Activated T-helper 1 cell treated with anti-CD3 and anti-CD28 coated beads, Interleukin-2, amount 50 U/mL, for 16 hours (primary cell): ENCODE data around the gene CDC20.
A peak's percentile ranks its signal among the peaks of the same experiment; 100 is the strongest.

Experiments
- DNase-seq, 2 donors: peaks; one replicate each; pipeline ENCODE4 v3.0.0-alpha.2; 2020; ENCODE audit warnings: low read depth in 1 of 2, low spot score in 1 of 2

The CDC20 gene

GRCh38 chr1:43358746-43359693 lies at the start of gene CDC20:
TSS of gene CDC20 (plus strand) at chr1:43358981. CDS start at chr1:43359216, 235 bp downstream.
- peak; percentile 93 to 96 for DNase-seq

- DNase-seq: no peak
Measured at GRCh38 chr1:43309405-43310025, 49.3 kb upstream of the CDC20 start.

DNA sequence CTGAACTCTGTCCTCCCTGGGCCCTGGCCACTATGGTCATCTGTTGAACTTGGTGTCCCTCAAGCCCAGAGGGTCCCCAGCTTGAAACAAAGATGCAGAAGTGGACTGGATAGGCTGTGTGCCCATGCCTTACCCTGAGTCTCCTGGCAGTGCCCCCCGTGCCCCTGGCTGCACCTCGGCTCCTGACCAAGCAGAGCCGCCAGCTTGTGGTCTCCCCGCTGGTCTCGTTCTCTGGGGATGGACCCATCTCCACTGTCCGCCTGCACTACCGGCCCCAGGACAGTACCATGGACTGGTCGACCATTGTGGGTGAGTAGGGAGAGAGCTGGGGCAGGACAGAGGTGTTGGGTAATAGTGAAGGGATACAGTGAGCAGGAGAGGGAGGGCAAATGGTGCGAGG lies 47.3 kb upstream of the CDC20 start:
- no peak for DNase-seq

- no peak for DNase-seq
Measured at GRCh38 chr1:43312212-43312623, 46.6 kb upstream of the CDC20 start.

GRCh38 chr1:43312663-43313515 lies 45.9 kb upstream of the CDC20 start:
- DNase-seq: no peak

GRCh38 chr1:43313771-43314170 lies 45.0 kb upstream of the CDC20 start:
- no peak for DNase-seq

DNA sequence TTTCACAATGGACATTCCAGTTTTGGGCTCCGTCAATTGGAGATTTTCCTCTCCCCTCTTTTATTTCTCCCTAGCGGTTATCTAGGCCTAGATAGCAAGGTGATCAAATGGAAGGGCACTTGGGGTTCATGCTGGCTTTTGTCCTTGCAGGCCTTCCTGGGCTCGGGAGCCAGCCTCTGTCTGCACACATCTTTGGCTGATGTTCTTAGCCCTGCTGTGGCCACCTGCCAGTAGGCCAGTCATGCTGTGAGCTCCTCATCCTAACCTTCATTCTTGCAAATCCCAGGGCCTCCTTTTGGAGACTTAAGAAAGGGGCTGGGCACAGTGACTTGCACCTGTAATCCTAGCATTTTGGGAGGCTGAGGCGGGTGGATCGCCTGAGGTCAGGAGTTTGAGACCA lies 44.5 kb upstream of the CDC20 start:
- DNase-seq: no peak

DNA sequence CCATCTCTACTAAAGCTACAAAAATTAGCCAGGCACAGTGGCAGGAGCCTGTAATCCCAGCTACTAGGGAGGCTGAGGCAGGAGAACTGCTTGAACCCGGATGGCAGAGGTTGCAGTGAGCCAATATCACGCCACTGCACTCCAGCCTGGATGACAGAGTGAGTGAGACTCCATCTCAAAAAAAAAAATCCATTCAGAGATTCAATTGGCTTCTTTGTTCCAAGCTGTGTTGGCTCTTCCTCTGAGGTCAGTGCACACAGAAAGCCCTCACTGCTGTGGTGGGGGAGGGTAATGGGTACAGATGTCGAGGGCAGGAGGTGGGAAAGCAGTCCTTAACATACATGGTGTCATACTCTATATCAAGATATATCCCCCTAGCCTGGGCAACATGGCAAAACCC lies 43.3 kb upstream of the CDC20 start:
- DNase-seq: no peak

GRCh38 chr1:43315963-43316737 lies 42.6 kb upstream of the CDC20 start:
- no peak for DNase-seq

GRCh38 chr1:43316738-43317520 lies 41.9 kb upstream of the CDC20 start:
- DNase-seq: no peak

GRCh38 chr1:43317817-43318471 lies 40.8 kb upstream of the CDC20 start:
- no peak for DNase-seq

DNA sequence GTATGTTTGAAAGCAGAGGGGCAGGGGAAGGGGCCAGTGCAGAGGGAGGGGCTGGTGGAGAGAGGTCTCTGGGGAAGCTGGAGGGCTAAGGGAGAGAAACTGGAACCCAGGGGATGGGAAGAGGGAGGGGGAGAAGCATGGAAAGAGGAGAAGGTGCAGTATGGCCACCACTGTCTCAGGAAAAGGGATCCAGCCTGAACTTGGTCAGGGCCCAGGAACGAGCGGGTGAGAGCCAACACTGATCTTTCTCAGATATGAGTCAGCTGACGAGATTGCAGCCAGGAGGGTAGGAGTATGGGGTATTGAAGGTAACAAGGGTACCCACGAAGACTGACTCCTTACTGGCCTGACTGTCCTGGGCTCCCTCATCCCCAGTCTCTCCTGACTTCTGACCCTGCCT lies 40.0 kb upstream of the CDC20 start:
- no peak for DNase-seq

- no peak for DNase-seq
Measured at GRCh38 chr1:43319288-43319687, 39.5 kb upstream of the CDC20 start.

DNA sequence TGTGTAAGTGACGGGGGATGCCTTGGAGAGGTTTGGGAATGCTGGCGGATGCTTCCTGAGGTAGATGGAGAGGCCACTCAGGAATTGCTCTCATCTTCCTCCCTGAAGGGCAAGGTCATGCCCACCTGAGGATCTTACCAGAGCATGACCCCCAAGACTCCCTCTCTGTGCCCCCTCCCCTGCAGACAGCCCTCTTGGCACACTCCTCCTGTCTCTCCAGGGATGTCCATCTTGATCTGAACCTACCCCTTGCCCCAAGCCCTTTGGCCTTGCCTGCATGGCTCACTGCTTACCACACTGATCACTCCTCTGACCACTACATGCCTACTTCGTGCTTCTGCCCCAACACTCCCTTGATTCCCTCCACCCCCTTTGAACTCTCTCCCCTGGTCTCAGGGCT lies 39.0 kb upstream of the CDC20 start:
- DNase-seq: no peak

DNA sequence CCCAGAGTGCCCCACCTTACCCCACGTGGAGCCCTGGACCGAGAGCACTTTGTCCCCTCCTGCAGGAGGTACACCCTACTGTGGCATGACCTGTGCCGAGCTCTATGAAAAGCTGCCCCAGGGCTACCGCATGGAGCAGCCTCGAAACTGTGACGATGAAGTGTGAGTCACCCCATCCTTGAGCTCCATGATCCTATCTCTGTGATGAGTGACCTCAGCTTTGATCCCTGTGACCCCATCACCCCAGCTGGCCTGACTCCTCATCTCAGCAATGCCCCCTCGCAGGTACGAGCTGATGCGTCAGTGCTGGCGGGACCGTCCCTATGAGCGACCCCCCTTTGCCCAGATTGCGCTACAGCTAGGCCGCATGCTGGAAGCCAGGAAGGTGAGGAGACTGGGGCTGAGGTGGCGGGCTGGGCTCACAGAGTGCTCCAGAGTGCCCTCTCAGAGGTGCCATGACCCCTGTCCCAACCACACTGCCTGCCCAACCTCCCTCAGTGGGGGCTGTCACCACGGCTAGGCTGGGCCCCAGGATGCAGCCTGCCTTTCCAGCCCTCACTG lies 37.4 kb upstream of the CDC20 start:
- DNase-seq: no peak

DNA sequence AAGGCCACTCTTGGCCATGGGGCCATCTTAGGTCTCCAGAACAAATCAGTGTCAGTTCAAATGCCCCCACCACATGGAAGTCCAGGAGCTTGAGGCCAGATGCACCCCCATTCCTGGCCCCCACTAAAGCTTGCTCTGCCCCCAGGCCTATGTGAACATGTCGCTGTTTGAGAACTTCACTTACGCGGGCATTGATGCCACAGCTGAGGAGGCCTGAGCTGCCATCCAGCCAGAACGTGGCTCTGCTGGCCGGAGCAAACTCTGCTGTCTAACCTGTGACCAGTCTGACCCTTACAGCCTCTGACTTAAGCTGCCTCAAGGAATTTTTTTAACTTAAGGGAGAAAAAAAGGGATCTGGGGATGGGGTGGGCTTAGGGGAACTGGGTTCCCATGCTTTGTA lies 36.3 kb upstream of the CDC20 start:
- DNase-seq: no peak

- DNase-seq: no peak
Measured at GRCh38 chr1:43324810-43325209, 34.0 kb upstream of the CDC20 start.

GRCh38 chr1:43325381-43325780 lies 33.4 kb upstream of the CDC20 start:
- no peak for DNase-seq
